Caco-2 (cell line): ENCODE results near the gene NDUFS7. TPM values are rescaled to one million over a fixed set of nuclear protein-coding genes. Genes with fewer than 3 reads are reported as not detected.

ENCODE experiments used
- BruUV-seq: library from RNA; stranded (reverse); fragments of 400-500 nt; replicated peaks from 2 replicates; lab custom pipeline; 2021; lab: Mats Ljungman, UMichigan
- CTCF ChIA-PET: fragments of 300-600 bp; sonication (Branson Sonifier 250); formaldehyde crosslinking; loops from one replicate; lab custom pipeline; 2022; ENCODE audit warnings: antibody characterized with exemption; lab: Charles Lee
- POLR2A ChIA-PET: fragments of 300-600 bp; sonication (Branson Sonifier 250); formaldehyde crosslinking; loops from one replicate; lab custom pipeline; 2022; ENCODE audit warnings: antibody characterized with exemption; lab: Charles Lee
- DNase-seq, 2 experiments: peaks; one replicate each; pipeline versions ENCODE4 v3.0.0 to v3.0.0-alpha.2; 2020 to 2022
- H3K27me3 ChIP-seq: replicated peaks from 2 replicates; pipeline ENCODE4 v1.6.0; 2011; ENCODE audit warnings: low read length; ENCODE audit not compliant: control insufficient read depth, insufficient read depth
- H3K36me3 ChIP-seq: 2 replicates; pipeline ENCODE4 v1.5.1; 2011; ENCODE audit warnings: low read length; ENCODE audit not compliant: control insufficient read depth, insufficient read depth
- H3K4me1 ChIP-seq: fragments of 250-450 bp; sonication (Bioruptor Pico); 2 replicates; pipeline ENCODE4 v1.5.1; 2020; ENCODE audit warnings: mild to moderate bottlenecking
- H3K4me3 ChIP-seq: 2 replicates; pipeline ENCODE4 v1.5.1; 2011; ENCODE audit warnings: low read depth, mild to moderate bottlenecking, control low read depth, low read length
- H3K9me3 ChIP-seq: fragments of 250-450 bp; sonication (Bioruptor Pico); 2 replicates; pipeline ENCODE4 v1.5.1; 2020; ENCODE audit warnings: mild to moderate bottlenecking, moderate library complexity
- H3K27ac Mint-ChIP-seq: one replicate; pipeline ENCODE4 v1.8.0; 2022; ENCODE audit warnings: mixed read lengths; ENCODE audit not compliant: unreplicated experiment
- H3K27me3 Mint-ChIP-seq: one replicate; pipeline ENCODE4 v1.8.0; 2022; ENCODE audit warnings: mixed read lengths; ENCODE audit not compliant: insufficient read depth, unreplicated experiment
- H3K36me3 Mint-ChIP-seq: one replicate; pipeline ENCODE4 v1.8.0; 2022; ENCODE audit warnings: mild to moderate bottlenecking, mixed read lengths; ENCODE audit not compliant: insufficient read depth, unreplicated experiment
- H3K4me1 Mint-ChIP-seq: one replicate; pipeline ENCODE4 v1.8.0; 2022; ENCODE audit warnings: low read depth, mixed read lengths; ENCODE audit not compliant: unreplicated experiment
- H3K4me3 Mint-ChIP-seq: one replicate; pipeline ENCODE4 v1.8.0; 2022; ENCODE audit warnings: mild to moderate bottlenecking, moderate library complexity, mixed read lengths; ENCODE audit not compliant: unreplicated experiment
- H3K9me3 Mint-ChIP-seq: one replicate; pipeline ENCODE4 v1.8.0; 2022; ENCODE audit warnings: mixed read lengths; ENCODE audit not compliant: unreplicated experiment
- intact Hi-C: fragments of 100-400 bp; cut with micrococcal nuclease; formaldehyde crosslinking; loops from one replicate; pipeline ENCODE4 v1.10.0; 2022; ENCODE audit not compliant: unreplicated experiment
- total RNA-seq: library from RNA; stranded (reverse); gene quantifications from 2 replicates; pipeline ENCODE4 v1.2.3, GENCODE V29; 2022
- TF ChIP-seq, protein P1 (sequence below), 2 experiments: fragments of 200-600 bp in 1 of 2; IDR thresholded peaks; 1 replicate in 1 of 2; 2 replicates in 1 of 2; pipeline versions ENCODE4 v1.5.1 to v1.8.0; 2011 to 2022; ENCODE audit warnings: antibody characterized with exemption in 1 of 2, control low read depth in 1 of 2, inconsistent platforms in 1 of 2, low read depth in 1 of 2, low read length in 1 of 2, mild to moderate bottlenecking in 1 of 2, moderate library complexity in 1 of 2; ENCODE audit not compliant: insufficient read depth in 1 of 2, severe bottlenecking in 1 of 2, unreplicated experiment in 1 of 2

NDUFS7 gene
- total RNA-seq, 1 experiment from 2014 or later: 111 TPM

DNA sequence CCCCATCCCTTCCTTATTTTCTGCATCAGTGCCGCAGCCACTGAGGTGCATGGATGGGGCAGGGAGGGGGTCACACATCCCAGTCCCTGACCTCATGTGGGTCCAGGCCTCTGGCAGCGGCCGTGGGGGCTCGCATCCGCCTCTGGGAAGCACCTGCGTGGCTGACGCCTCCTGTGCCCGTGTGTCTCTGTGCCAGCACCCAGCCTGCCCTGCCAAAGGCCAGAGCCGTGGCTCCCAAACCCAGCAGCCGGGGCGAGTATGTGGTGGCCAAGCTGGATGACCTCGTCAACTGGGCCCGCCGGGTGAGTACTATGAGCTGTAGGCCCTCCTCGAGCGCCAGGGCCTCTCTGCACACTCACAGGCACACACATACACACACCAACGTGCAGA is 4.9 kb downstream of the NDUFS7 start:
- TF ChIP-seq, protein P1, sequence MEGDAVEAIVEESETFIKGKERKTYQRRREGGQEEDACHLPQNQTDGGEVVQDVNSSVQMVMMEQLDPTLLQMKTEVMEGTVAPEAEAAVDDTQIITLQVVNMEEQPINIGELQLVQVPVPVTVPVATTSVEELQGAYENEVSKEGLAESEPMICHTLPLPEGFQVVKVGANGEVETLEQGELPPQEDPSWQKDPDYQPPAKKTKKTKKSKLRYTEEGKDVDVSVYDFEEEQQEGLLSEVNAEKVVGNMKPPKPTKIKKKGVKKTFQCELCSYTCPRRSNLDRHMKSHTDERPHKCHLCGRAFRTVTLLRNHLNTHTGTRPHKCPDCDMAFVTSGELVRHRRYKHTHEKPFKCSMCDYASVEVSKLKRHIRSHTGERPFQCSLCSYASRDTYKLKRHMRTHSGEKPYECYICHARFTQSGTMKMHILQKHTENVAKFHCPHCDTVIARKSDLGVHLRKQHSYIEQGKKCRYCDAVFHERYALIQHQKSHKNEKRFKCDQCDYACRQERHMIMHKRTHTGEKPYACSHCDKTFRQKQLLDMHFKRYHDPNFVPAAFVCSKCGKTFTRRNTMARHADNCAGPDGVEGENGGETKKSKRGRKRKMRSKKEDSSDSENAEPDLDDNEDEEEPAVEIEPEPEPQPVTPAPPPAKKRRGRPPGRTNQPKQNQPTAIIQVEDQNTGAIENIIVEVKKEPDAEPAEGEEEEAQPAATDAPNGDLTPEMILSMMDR (IDR thresholded peaks at IDR 0.05; ENCODE audit: insufficient read depth in 1 of 2, low read depth in 1 of 2, low read length in 1 of 2, severe bottlenecking in 1 of 2, unreplicated experiment in 1 of 2): no peak
- H3K36me3 ChIP-seq: peaks cover 4% of the 10 kb centered on the region; the same call in 1 of the 2 replicates
- no peaks in the 10 kb centered on the region for H3K27me3 ChIP-seq
- CTCF ChIA-PET: no interaction called here
- Mint-ChIP-seq H3K9me3 (no peaks in the 10 kb centered on the region), H3K36me3 (peaks cover 46% of the 10 kb centered on the region), H3K4me1 (no peaks in the 10 kb centered on the region), H3K27ac (no peak overlapping the region), H3K27me3 (no peaks in the 10 kb centered on the region), H3K4me3 (no peak overlapping the region)
- H3K4me1 ChIP-seq: 0 out of 2 replicates have a peak, but pooled peaks cover 3% of the 10 kb centered on the region
- BruUV-seq: no TSS peak
- POLR2A ChIA-PET: no interaction called here
- H3K9me3 ChIP-seq: no peaks in the 10 kb centered on the region
- H3K4me3 ChIP-seq: no peak overlapping the region
- intact Hi-C loops: no loop called here
- DNase-seq: no peak

DNA sequence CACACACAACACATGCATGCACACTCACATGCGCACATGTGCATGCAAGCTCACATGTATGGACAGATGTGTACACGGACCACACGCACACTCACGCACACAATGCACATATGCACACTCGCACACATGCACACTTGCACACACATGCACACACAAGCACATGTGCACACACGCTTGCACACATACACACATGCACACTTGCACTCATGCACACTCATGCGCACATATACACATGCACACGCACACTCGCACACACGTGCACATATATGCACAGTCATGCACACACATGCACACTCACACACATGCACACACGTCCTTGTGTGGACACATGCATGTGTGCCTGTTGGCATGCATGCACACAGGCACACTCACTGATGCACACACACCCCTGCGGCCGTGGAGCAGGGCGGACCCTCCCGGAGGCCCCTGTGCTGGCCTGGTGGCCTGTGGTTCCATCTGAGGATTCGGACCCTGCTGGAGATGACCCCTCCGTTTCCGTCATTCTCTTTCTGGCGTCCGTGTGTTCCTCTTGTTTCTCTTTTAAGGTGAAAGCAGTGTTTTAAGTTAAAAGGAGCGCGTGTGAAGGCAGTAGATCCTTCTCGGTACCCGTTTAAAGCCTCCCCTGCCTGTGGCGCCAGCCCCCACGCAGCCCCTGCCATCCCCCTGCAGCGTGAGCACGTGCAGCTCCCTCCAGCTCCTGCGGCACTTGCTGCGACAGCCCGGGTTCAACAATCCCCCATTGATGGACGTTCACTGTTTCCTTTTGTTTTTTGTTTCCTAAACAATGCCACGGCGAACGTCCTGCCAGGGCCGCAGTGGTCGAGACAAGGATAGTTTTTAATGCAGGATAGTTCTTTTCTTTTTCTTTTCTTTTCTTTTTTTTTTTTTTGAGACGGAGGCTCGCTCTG is 5.6 kb downstream of the NDUFS7 start:
- Mint-ChIP-seq H3K9me3 (no peaks in the 10 kb centered on the region), H3K36me3 (peaks cover 46% of the 10 kb centered on the region), H3K4me1 (no peaks in the 10 kb centered on the region), H3K4me3 (no peak overlapping the region), H3K27me3 (no peaks in the 10 kb centered on the region), H3K27ac (no peak overlapping the region)
- POLR2A ChIA-PET: no interaction called here
- Histone ChIP-seq H3K9me3 (no peaks in the 10 kb centered on the region), H3K27me3 (no peaks in the 10 kb centered on the region), H3K36me3 (peaks cover 4% of the 10 kb centered on the region; the same call in 1 of the 2 replicates), H3K4me3 (no peak overlapping the region), H3K4me1 (0 out of 2 replicates have a peak, but pooled peaks cover 3% of the 10 kb centered on the region)
- BruUV-seq: no TSS peak
- TF ChIP-seq, protein P1 (IDR thresholded peaks at IDR 0.05; ENCODE audit: insufficient read depth in 1 of 2, low read depth in 1 of 2, low read length in 1 of 2, severe bottlenecking in 1 of 2, unreplicated experiment in 1 of 2): no peak
- no peak for DNase-seq
- CTCF ChIA-PET: no interaction called here
- intact Hi-C loops: no loop called here

GRCh38 chr19:1390890-1391423 is 7.2 kb downstream of the NDUFS7 start:
- no peaks in the 10 kb centered on the region for H3K9me3 Mint-ChIP-seq
- POLR2A ChIA-PET: no interaction called here
- BruUV-seq: no TSS peak

More at GRCh38 chr19:1390890-1391423, 7.2 kb downstream of the NDUFS7 start:
- TF ChIP-seq, protein P1 (IDR thresholded peaks at IDR 0.05; ENCODE audit: insufficient read depth in 1 of 2, low read depth in 1 of 2, low read length in 1 of 2, severe bottlenecking in 1 of 2, unreplicated experiment in 1 of 2): no peak
- Histone ChIP-seq H3K36me3 (peaks cover 4% of the 10 kb centered on the region; the same call in 1 of the 2 replicates), H3K27me3 (no peaks in the 10 kb centered on the region), H3K9me3 (no peaks in the 10 kb centered on the region), H3K4me3 (no peak overlapping the region), H3K4me1 (no peaks in the 10 kb centered on the region)
- H3K4me1 Mint-ChIP-seq: no peaks in the 10 kb centered on the region
- DNase-seq: no peak
- H3K36me3 Mint-ChIP-seq: peaks cover 61% of the 10 kb centered on the region
- H3K4me3 Mint-ChIP-seq: no peak overlapping the region
- intact Hi-C loops: no loop called here
- no peaks in the 10 kb centered on the region for H3K27me3 Mint-ChIP-seq
- no peak overlapping the region for H3K27ac Mint-ChIP-seq
- CTCF ChIA-PET: no interaction called here
